Activated CD8-positive, alpha-beta T cell treated with anti-CD3 and anti-CD28 coated beads for 36 hours (primary cell): Measurements from ENCODE around the gene IRF7. TPM values are rescaled to one million over a fixed set of nuclear protein-coding genes. Genes with fewer than 3 reads are reported as not detected.

Experiments used
- ATAC-seq: fragments of 200-7000 bp; cut with Tn5 transposase; one replicate; pipeline ENCODE4 v1.10.0; 2021; ENCODE audit warnings: mild to moderate bottlenecking, moderate library complexity
- CTCF ChIA-PET: fragments of 350-600 bp; sonication (Branson Sonifier 250); formaldehyde crosslinking; loops from one replicate; lab custom pipeline; 2021; ENCODE audit warnings: antibody characterized with exemption; lab: Charles Lee
- POLR2A ChIA-PET: fragments of 350-600 bp; sonication (Branson Sonifier 250); formaldehyde crosslinking; loops from one replicate; lab custom pipeline; 2021; ENCODE audit warnings: antibody characterized with exemption; lab: Charles Lee
- DNase-seq: peaks from one replicate; pipeline ENCODE4 v3.0.0-alpha.2; 2020
- H3K27ac Mint-ChIP-seq: one replicate; pipeline ENCODE4 v1.8.0; 2021; ENCODE audit warnings: mild to moderate bottlenecking, mixed read lengths
- H3K27me3 Mint-ChIP-seq: one replicate; pipeline ENCODE4 v1.8.0; 2021; ENCODE audit warnings: mixed read lengths
- H3K36me3 Mint-ChIP-seq: one replicate; pipeline ENCODE4 v1.8.0; 2021; ENCODE audit warnings: low read depth, mixed read lengths
- H3K4me1 Mint-ChIP-seq: one replicate; pipeline ENCODE4 v1.8.0; 2021; ENCODE audit warnings: low read depth, mixed read lengths
- H3K4me3 Mint-ChIP-seq: one replicate; pipeline ENCODE4 v1.8.0; 2021; ENCODE audit warnings: mild to moderate bottlenecking, moderate library complexity, mixed read lengths
- H3K9me3 Mint-ChIP-seq: one replicate; pipeline ENCODE4 v1.8.0; 2021; ENCODE audit warnings: mixed read lengths
- intact Hi-C: fragments of 100-400 bp; cut with micrococcal nuclease; formaldehyde crosslinking; loops from one replicate; pipeline ENCODE4 v1.10.0; 2022
- total RNA-seq, 2 experiments: library from RNA; stranded (reverse); gene quantifications; one replicate each; pipeline ENCODE4 v1.2.3, GENCODE V29; 2021
- TF ChIP-seq, protein P1 (sequence below): fragments of 200-600 bp; IDR thresholded peaks from one replicate; pipeline ENCODE4 v1.8.0; 2022; ENCODE audit warnings: antibody characterized with exemption, mild to moderate bottlenecking

The IRF7 gene
- total RNA-seq, 2 experiments from 2014 or later = 34.6 to 37.5 TPM

DNA sequence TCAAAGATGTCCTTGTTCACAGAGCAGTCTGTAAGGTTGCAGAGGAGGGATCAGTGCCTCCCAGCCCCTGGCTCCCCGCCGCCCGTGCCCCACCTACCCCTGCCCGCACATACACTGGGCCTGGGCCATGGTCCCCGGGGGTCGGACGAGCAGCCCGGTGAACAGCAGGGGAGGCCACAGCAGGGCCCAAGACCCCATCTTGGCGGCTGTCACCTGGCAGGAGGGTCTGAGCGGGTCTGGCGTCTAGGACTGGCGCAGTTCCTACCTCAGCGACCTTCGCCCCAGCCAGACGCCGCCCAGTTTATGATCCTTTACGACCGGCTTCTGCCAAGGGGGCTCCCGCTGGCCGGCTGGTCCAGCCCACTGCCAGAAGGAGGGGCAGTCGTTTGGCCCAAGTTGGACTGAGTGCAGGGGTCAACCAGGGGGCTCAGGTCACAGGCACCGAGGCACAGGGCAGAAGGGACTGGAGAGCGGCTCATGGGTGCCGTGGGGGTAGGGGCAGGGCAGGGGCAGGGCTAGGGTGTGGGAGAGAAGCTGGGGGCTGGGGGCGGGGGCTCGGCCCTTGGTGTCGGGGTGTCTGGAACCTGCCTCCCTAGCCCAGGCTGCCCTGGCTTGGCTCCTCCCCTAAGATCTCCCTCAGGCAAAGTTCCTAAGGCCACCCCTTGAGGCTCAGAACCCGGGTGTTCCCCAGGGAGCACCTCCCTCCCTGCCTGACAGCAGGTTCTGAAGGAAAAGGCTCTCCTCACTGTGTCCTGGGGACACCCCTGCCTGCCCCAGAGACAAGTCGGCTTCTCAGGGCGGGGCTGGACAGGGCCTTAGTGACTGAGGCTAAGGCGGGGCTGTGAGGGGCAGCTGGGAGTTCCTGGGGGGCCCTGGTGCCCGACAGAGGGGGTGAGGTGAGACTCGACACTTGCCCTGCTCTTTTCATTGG, 9.2 kb upstream of the IRF7 start, which contains the start of gene CDHR5:
Gene CDHR5, minus strand, starts transcription at position 251 of the 931 bp plus-strand sequence. Its CDS starts 53 bp downstream, at position 198.
- DNase-seq (no peak), ATAC-seq (no peak)
- ChIA-PET CTCF (interaction anchor here (1.0 kb wide), 1 partner anchor 70 kb away, joined by 3 read pairs; no protein-coding TSS in a partner anchor), POLR2A (interaction anchor here (1.4 kb wide), 1 partner anchor 70 kb away, joined by 4 read pairs; no protein-coding TSS in a partner anchor)
- Mint-ChIP-seq H3K9me3 (no peaks in the 10 kb centered on the region), H3K4me3 (no peak within 1 kb of the TSS), H3K27ac (no peak within 1 kb of the TSS), H3K36me3 (peaks cover 4% of the 10 kb centered on the region), H3K4me1 (peaks cover 22% of the 10 kb centered on the region), H3K27me3 (peaks cover 21% of the 10 kb centered on the region)
- intact Hi-C loops = no loop called here
- TF ChIP-seq, protein P1, sequence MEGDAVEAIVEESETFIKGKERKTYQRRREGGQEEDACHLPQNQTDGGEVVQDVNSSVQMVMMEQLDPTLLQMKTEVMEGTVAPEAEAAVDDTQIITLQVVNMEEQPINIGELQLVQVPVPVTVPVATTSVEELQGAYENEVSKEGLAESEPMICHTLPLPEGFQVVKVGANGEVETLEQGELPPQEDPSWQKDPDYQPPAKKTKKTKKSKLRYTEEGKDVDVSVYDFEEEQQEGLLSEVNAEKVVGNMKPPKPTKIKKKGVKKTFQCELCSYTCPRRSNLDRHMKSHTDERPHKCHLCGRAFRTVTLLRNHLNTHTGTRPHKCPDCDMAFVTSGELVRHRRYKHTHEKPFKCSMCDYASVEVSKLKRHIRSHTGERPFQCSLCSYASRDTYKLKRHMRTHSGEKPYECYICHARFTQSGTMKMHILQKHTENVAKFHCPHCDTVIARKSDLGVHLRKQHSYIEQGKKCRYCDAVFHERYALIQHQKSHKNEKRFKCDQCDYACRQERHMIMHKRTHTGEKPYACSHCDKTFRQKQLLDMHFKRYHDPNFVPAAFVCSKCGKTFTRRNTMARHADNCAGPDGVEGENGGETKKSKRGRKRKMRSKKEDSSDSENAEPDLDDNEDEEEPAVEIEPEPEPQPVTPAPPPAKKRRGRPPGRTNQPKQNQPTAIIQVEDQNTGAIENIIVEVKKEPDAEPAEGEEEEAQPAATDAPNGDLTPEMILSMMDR = no peak

- TF ChIP-seq, protein P1 = no peak
- ATAC-seq (no peak), DNase-seq (no peak)
- POLR2A ChIA-PET = no interaction called here
- intact Hi-C loops = no loop called here
- H3K4me1 Mint-ChIP-seq = peaks cover 16% of the 10 kb centered on the region
- no peak overlapping the region for H3K4me3 Mint-ChIP-seq
- CTCF ChIA-PET = interaction anchor here (1.0 kb wide), 1 partner anchor 69 kb away, joined by 3 read pairs; no protein-coding TSS in a partner anchor
- peaks cover 18% of the 10 kb centered on the region for H3K27me3 Mint-ChIP-seq
- peaks cover 4% of the 10 kb centered on the region for H3K36me3 Mint-ChIP-seq
- H3K27ac Mint-ChIP-seq = no peak overlapping the region
- no peaks in the 10 kb centered on the region for H3K9me3 Mint-ChIP-seq
These were observed 8.4 kb upstream of the IRF7 start for GRCh38 chr11:623999-624704.

GRCh38 chr11:623349-623869, 7.7 kb upstream of the IRF7 start:
- intact Hi-C loops = no loop called here
- no peak for ATAC-seq
- TF ChIP-seq, protein P1 = no peak
- Mint-ChIP-seq H3K27me3 (peaks cover 16% of the 10 kb centered on the region), H3K9me3 (no peaks in the 10 kb centered on the region), H3K4me3 (no peak overlapping the region), H3K36me3 (peaks cover 4% of the 10 kb centered on the region), H3K4me1 (peaks cover 9% of the 10 kb centered on the region), H3K27ac (no peak overlapping the region)
- DNase-seq = no peak
- CTCF ChIA-PET = interaction anchor here (1.0 kb wide), 1 partner anchor 69 kb away, joined by 3 read pairs; no protein-coding TSS in a partner anchor
- POLR2A ChIA-PET = no interaction called here

DNA sequence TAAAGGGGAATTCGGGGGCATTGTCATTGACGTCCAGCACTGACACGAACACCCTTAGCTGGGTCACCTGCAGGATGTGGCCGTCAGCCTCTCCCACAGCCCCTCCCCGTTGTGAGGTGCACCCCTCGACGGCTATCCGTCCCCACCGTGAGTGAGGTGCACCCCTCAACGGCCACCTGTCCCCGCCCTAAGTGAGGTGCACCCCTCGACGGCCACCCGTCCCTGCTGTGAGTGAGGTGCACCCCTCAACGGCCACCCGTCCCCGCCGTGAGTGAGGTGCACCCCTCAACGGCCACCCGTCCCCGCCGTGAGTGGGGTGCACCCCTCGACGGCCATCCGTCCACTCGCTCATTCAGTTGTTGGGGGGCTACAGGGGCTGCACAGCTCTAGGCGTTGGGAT, 6.1 kb upstream of the IRF7 start:
- H3K4me1 Mint-ChIP-seq = no peaks in the 10 kb centered on the region
- intact Hi-C loops = no loop called here
- H3K36me3 Mint-ChIP-seq = peaks cover 2% of the 10 kb centered on the region
- H3K27ac Mint-ChIP-seq = no peak overlapping the region
- no peak for DNase-seq
- no peaks in the 10 kb centered on the region for H3K9me3 Mint-ChIP-seq
- H3K4me3 Mint-ChIP-seq = no peak overlapping the region
- TF ChIP-seq, protein P1 = no peak
- CTCF ChIA-PET = no interaction called here
- POLR2A ChIA-PET = interaction anchor here (0.6 kb wide), 1 partner anchor 189 kb away, joined by 4 read pairs; no protein-coding TSS in a partner anchor
- no peak for ATAC-seq
- H3K27me3 Mint-ChIP-seq = peaks cover 7% of the 10 kb centered on the region
